ENCODE measurements around the gene ATXN1.
"Not testable (repeated sequence)": the region's sequence is repeated elsewhere in the genome, so short reads cannot be mapped to it uniquely, and the experiment has no call there.

ATXN1 gene

DNA sequence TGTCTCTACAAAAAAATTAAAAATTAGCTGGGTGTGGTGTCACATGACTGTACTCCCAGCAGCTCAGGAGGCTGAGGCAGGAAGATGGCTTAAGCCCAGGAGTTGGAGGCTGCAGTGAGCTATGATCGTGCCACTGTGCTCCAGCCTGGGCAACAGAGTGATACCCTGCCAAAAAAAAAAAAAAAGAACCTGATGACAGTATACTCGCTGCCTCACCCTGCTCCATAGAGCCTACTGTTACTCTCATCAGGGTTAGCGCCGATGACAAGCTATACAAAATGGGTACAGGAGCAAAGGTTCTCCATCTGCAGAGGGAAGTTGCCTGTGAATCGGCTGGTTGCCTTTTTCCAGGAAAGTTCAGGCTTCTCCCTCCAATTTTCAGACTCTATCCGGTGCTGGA, 469.5 kb downstream of the ATXN1 start:
- DNase-seq: no peak

DNA sequence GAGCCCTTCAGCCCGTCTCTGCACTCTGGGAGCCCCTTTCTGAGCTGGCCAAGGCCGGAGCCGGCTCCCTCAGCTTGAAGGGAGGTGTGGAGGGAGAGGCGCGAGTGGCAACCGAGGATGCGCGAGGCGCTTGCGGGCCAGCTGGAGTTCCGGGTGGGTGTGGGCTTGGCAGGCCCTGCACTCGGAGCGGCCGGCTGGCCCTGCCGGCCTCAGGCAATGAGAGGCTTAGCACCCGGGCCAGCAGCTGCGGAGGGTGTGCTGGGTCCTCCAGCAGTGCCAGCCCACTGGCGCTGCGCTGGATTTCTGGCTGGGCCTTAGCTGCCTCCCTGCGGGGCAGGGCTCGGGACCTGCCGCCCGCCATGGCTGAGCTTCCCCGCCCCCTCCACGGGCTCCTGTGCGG, 473.1 kb downstream of the ATXN1 start:
- no peak for DNase-seq

DNA sequence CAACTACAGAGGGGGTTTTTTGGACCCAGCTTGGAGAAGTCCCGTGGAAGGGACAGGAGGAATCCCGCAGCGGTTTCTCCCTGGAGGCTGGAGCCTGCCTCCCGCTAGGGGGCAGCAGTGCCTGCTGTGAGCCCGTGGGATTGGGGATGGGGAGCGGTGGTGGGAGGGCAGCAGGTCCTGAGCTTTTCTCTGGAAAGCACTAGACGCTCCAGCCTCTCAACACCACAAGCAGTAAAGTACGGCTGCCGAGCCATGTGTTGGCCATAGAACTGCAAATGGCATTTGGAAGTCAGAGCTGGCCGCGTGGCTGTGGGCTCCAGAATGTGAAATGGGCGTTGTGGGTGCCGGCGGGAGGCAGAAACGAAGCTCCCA, 475.1 kb downstream of the ATXN1 start:
- DNase-seq: no peak

GRCh38 chr6:16285467-16286150, 475.7 kb downstream of the ATXN1 start:
- no peak for DNase-seq

DNA sequence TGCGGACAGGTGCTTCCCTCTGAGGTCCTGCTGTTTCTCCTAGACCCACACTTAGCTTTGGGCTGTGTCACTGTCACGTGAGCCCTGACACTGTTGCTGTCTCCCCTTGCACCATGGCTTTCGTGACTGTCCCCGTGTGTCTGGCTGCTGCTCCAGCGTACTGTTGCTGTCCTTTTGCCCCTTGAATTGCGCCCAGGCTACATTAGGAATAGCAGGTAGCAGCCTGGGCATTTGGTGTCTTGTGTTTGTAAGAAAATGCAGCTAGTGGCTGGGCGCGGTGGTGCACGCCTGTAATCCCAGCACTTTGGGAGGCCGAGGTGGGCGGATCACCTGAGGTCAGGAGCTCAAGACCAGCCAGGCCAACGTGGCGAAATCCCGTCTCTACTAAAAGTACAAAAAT, 476.8 kb downstream of the ATXN1 start:
- DNase-seq: no peak

DNA sequence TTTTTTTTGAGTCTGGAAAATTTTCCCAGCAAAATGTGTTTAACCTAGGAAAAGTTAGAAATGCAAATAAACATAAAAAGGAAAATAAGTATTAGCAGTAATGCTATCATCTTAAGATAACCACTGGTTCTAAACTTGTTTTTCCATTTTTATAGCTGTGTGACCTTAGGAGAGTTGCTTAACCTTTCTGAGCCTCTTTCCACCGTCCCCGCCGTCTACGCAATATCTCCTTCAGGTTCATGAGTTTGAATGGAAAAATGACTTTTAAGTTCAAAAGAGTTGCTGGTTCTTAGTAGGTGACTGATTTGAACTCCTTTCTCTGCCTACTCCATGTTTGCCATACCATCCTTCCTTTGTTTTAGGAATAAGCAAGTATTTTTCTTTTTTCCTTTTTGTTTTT, 478.9 kb downstream of the ATXN1 start:
- no peak for DNase-seq

DNA sequence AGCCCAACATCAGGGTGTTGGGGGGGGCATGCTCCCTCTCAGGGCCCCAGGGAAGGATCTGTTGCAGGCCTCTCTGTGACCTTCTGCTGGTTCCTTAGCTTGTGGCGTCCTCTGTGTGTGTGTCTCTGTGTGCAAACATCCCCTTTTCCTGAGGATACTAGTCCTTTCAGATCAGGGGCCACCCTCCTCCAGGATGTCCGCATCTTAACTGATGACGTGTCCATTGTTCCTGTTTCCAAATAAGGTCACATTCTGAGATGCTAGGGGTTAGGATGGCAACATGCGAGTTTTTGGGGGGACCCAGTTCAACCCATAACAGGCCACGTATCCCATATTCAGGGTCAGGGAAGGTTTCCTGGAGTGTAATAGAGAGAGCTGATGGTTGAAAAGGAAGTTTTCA, 482.0 kb downstream of the ATXN1 start:
- DNase-seq: no peak

DNA sequence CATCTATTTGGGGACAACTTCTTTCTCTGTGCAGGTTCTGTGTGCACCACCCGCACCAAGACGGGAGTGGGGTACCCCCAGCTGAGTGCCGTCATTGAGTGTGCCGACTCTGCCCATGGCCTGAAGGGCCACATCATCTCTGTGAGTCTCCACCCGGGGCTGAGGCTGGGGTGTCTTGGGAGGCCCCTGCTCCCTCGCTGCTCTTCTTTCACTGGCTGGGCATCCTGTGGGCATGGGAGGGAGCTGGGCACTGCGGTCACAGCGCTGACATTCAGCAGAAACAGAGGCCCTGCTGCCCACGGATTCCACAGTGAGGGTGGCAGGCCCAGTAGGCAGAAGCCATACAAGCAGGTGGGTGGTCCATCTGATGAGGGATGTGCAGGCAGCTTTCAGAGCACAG, 482.5 kb downstream of the ATXN1 start:
- no peak for DNase-seq

DNA sequence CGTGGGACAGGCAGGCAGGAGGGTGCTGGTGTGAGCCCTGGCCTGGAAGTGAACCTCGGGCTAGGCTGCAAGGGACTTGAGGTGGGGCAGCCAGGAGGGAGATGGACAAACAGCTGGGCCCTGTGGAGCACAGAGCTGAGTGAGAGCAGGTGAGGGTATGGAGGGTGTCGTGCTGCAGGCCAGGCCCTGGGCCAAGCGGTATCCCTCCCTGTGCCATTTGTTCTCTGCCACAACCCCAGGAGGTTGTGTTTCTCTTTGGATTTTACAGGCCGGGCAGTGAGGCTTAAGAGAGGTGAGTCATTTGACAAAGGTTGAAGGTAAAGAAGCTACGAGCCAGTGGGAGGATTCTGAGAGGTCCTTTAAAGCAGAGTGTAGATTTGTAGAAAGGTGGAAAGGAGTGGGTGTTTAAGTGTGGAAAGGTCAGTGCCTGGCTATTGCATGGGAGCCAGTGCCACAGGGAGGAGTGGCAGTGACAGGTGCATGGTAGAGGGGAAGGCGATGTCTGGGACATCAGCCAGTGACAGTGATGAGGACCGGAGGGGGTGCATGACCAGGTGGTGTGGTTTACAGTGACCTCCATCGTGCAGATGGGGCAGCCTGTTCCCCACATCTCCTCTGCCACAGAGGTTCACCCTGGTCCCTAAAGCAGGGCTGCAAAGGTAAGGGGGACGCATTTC, 483.1 kb downstream of the ATXN1 start:
- DNase-seq: no peak

GRCh38 chr6:16277101-16277981, 483.9 kb downstream of the ATXN1 start:
- DNase-seq: no peak

DNA sequence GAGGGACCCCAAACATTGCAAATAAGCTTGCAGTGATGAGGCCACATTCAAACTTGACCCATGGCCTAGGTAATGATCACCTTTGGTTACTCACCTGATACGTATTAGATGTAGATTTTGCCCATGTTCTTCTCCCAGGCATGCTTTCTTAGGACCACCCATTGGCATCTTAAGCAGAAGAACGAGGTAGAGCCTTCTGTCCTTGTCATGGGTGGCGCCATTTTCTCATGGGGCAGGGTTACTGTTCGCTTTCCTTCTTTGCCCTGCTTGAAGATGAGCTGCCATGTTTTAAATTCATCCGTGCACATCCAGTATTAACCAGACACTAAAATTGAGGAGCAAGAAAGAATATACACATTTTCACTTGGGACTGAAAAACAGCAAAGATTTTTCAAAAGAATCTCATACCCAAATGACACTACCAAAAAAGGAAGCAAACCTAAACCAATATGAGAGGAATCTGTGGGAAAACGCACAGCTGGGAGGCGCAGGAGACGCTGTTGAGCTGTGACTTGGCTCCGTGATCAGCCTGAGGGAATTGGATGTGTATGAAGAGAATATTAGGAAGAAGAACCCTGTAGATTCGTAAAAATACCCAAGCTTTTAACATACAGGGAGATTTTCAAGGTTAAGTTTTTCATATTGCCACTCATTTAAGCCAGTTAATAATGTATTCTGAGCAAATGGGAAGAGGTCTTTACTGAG, 486.2 kb downstream of the ATXN1 start:
- DNase-seq: no peak

- no peak for DNase-seq
These were observed 486.8 kb downstream of the ATXN1 start for GRCh38 chr6:16274483-16274882.

DNA sequence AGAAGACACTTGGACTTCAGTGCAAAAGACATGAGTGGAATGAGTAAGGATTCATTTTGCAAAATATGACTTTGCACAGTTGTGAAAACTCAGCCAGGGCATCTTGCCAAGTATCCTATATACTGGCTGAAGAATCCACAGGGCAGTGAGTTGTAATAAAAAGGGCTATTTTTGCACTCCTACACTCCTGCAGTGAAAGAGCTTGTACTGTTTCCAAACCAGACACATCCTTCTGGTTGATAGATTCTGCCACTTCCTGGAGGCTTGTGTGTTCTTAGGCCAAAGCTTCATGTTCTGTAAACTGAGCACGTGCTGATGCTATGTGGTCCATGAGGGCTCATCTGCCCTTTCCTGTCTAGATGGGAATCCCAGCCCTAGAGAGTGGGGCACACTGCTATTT, 488.0 kb downstream of the ATXN1 start:
- DNase-seq: no peak

- no peak for DNase-seq
These were observed 489.1 kb downstream of the ATXN1 start for GRCh38 chr6:16272201-16272600.

- no peak for DNase-seq
These were observed 489.8 kb downstream of the ATXN1 start for GRCh38 chr6:16271428-16271827.

DNA sequence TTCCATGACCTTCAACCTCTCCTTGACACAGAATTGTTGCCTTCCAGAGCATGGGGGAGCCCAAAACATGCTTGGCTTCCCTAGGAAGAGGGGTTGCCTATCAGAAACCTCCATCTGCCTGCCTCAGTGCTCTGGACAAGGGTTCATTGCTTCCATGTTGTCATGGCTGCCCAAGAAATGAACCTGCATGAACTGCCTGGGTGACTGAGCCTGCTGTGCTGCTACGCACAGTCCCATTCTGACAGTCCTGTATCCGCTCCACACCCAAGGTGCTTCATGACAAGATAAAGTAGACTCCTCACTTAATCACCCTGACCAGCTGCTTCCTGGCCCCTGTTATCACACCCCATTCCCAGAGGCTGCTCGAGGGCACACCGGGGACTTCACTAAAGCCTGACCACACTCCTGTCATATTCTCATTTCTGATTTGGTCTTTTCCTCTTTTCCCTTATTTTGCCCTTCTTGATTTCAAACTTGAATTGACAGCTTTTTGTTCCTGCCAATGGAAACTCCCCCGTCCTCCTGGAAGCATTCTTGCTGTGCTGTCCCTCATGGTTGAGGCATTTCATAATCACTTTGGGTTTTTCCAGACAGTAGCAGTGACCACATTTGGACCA, 491.0 kb downstream of the ATXN1 start:
- DNase-seq: no peak

GRCh38 chr6:16269442-16270070, 491.7 kb downstream of the ATXN1 start:
- DNase-seq: not testable (repeated sequence)

- no peak for DNase-seq
These were observed 493.6 kb downstream of the ATXN1 start for GRCh38 chr6:16267428-16268263.

DNA sequence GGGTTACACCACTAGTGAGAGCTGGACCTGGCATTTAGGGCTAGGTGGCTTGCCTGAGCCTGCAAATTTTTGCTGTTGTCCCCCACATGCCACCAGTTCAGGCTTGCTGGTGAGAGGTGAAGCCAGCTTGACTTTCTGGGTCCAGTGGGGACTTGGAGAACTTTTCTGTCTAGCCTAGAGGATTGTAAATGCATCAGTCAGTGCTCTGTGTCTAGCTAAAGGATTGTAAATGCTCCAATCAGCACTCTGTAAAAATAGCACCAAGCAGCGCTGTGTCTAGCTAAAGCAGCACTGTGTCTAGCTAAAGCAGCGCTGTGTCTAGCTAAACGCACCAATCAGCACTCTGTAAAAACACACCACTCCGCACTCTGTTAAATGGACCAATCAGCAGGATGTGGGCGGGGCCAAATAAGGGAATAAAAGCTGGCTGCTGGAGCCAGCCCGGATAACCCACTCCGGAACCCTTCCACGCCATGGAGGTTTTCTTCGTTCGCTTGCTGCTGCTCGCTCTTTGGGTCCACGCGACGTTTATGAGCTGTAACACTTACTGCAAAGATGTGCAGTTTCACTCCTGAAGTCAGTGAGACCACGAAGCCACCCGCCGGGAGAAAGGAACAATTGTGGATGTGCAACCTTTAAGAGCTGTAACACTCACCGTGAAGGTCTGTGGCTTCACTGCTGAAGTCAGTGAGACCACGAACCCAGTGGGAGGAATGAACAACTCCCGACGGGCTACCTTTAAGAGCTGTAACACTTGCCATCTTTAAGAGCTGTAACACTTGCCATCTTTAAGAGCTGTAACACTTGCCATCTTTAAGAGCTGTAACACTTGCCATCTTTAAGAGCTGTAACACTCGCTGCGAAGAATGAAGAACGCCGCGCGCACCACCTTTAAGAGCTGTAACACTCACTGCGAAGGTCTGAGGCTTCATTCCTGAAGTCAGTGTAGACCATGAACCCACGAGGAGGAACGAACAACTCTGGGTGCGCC, 495.6 kb downstream of the ATXN1 start:
- no peak for DNase-seq

- no peak for DNase-seq
These were observed 496.5 kb downstream of the ATXN1 start for GRCh38 chr6:16264785-16265184.

Data from activated gamma-delta T cell (primary cell).